Activated T-helper 1 cell treated with anti-CD3 and anti-CD28 coated beads, Interleukin-2, amount 50 U/mL, for 16 hours (primary cell): Measurements from ENCODE around the gene TEX26.

Source experiments
- DNase-seq, 2 donors: peaks; one replicate each; pipeline ENCODE4 v3.0.0-alpha.2; 2020; ENCODE audit warnings: low read depth in 1 of 2, low spot score in 1 of 2

The TEX26 gene

DNA sequence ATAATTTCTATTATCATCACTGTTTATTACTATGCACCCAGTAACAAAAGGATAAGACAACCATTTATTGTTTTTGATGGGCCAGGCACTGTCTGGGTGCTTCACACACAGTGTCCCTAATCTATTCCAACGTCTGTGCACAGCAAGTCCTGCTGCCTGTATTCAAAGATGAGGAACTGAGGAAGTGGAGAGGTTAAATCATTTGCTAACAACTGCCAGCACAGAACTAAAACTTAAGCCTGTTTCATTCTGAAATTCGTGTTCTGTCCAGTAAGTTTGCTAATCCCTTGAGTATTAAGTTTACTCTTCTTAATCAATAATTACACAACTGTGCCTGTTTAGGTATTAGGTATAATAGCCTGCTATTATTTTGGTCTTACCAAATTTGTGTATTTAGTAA, 41.9 kb downstream of the TEX26 start:
- no peak for DNase-seq

DNA sequence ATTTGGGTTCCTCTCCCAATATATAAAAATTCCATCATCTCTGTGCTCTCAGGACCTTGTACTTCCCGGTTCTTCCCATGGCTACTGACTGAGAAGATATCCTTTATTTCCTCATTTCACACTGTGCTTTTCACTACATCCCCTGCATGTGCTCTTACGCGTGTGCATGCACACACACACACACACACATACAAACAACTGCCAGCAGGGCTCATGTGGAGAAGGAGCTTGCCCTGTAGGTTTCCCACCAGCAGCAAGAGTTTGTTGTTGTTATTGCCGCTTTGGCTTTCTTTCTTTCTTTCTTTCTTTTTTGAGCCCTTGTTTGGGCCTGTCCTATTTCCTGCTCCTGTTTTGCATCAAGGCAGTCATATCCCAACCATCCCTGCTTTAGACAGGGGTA, 43.6 kb downstream of the TEX26 start:
- DNase-seq, result no peak

DNA sequence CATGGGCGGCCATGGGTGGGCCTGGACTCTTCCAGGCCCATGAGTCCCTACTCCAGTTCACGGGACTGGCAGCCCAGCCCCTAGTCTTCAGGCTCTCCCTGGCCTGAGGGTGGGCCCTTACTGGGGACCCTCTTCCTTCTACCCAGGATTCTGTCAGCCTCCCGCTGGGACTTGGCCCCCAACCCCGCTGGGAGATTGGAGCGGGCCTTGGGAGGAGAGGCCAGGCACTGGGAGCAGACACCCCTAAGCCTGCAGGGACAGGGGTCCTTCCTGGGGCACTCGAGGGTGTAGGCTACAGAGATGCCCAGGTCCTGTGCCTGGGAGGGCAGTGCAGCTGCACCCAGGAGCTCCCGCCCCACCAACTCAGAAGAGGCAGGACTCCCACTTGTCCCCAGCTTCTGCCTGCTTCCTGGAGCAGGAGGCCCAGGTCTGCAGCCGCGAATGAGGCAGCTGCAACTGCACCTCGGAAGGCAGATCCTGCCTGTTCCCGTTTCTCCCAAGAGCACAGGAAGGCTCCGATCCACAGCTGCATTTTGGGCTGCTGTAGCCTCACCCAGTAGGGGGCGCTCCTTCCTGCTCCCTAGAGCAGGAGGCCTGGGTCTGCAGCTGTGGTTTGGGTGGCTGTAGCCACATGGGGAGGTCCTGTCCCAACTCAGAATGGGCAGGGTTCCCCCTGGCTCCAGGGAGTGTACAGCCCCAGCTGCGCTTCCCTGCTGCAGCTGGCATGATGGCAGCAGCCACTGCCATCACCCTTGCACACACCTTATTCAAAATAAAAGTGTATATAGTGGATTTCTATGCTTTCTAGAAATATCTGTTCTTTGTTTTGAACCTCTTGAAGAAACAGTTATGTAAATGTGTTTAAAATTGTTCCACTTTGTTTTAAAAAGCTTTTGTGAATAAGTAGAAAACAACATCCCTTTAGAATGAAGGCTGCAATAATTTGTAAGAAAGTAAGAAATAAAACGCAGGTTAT, 46.8 kb downstream of the TEX26 start:
- peak in 1 of 2 donors; percentile 3 for DNase-seq

DNA sequence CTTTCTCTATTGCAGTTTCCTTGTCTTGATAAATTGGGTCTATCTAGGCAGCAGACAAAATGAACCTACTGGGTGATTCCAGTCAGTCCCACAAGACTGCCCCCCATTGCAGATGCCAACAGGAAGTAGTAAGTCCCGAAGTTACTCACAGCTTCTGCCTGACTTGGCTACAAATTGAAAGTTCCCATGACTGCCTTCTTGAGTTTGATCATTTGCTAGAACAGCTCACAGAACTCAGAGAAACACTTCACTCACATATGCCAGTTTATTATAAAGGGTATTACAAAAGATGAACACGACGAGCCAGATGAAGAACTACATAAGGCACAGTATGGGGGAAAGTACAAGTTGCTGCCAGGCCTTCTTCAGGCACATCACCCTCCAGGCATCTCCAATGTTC, 50.0 kb downstream of the TEX26 start:
- no peak for DNase-seq

DNA sequence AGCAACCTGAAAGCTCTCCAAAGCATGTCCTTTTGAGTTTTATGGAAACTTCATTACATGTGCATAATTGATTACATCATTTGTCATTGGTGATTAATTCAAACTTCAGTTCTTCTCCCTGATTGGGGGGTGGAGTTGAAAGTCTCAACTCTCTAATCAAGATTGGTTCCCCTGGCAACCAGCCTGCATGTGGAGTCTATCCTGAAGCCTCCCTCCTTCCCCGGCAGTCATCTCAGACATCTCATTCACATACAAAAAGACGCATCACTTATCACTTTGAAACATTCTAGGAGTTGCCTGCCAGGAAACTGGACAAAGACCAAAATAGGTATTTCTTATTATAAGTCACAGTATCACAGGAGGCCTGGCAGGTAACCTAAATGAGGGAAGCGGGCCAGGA, 50.5 kb downstream of the TEX26 start:
- DNase-seq, result no peak

- DNase-seq, result no peak
Observed at GRCh38 chr13:30983431-30983830, 51.0 kb downstream of the TEX26 start.

DNA sequence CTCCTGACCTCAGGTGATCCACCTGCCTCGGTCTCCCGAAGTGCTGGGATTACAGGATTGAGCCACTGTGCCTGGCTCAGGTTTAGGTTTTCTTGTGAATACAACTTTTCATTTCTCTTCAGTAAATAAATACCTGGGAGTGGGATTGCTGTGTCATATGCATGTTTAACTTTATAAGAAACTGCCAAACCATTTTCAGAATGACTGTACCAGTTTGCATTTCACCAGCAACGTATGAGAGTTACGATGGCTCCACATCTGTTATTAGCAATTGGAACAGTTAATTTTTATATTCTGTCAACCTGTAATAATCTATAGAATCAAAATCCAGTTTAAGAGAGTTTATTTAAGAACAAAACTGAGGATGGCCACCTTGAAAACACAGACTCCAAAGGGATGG, 52.2 kb downstream of the TEX26 start:
- no peak for DNase-seq

GRCh38 chr13:30985637-30986205, 53.3 kb downstream of the TEX26 start:
- DNase-seq, result no peak

DNA sequence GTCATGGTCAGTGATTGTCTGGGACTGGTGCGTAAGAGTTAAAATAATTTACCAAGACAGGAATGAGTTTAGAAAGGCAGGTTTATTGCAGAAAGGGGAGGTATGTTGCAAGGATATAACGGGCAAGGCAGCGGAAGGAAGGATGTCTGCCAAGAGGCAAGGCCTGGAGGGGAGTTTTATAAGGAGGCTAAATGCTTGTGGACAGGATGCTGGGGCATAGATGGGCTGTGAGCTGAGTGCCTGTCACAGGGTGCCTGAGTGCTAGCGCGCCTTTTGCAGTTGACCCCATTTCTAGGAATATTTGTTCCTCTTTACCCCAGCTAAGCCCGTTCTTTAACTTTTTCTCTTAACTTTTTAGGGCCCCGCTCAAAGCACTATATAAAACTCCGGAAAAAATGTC, 58.7 kb downstream of the TEX26 start:
- no peak for DNase-seq

GRCh38 chr13:30991922-30992321, 59.5 kb downstream of the TEX26 start:
- no peak for DNase-seq

DNA sequence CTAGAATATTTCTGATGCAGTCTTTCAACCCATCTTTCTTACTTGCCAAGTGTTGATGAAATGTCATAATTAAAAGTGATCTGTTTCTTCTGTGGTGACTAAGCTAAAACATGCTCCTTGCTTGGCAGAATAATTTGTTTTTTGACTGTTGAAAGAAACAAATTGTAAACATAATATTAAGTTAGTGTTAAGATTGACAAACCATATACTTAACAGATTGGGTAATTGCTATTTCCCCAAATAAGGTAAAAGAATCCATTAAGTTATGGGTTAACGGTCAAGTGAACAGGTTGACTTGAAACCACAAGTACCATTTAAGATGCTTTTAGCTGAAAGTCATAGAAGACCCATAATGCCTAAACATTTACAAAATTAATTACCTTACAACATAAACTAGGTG, 62.9 kb downstream of the TEX26 start:
- DNase-seq, result no peak

DNA sequence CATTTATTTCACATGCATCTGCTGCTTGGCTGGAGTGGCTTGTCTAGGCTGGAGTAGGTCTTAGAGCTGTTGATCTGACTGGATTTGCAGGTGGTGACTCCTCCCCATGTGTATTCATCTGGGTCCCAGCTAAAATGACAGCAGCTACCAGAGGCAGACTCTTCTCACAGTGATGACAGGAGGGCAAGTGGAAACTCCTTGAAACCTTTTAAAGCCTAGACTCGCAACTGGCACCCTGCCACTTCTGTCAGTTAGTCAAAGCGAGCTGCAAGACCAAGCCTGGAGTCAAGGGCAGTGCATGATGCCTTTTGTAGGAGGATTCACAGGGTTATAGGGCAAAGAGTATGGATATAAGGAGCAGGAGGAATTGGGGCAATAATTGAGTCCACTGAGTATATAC, 65.2 kb downstream of the TEX26 start:
- no peak for DNase-seq

GRCh38 chr13:30998136-30999088, 66.0 kb downstream of the TEX26 start:
- DNase-seq, result no peak

DNA sequence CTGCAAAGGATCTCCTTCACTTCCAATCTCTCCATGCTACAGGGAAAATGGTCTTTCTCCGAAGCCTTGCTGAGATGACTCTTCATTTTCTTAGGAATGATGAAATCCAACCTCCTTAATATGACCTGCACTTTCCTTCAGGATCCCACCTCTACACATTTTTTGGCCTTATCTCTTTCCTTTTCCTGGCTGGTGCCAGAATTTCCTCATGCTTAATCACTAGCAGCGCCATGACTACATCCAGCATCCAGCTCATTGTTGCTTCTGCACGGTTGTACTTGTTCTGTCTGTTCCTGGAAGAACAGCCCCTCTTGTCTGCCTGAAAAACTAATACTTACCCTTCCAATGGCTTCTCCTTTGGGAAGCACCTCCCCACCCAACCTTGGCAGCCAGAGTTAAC, 68.4 kb downstream of the TEX26 start:
- no peak for DNase-seq

- DNase-seq, result no peak
Observed at GRCh38 chr13:31001647-31002046, 69.2 kb downstream of the TEX26 start.

DNA sequence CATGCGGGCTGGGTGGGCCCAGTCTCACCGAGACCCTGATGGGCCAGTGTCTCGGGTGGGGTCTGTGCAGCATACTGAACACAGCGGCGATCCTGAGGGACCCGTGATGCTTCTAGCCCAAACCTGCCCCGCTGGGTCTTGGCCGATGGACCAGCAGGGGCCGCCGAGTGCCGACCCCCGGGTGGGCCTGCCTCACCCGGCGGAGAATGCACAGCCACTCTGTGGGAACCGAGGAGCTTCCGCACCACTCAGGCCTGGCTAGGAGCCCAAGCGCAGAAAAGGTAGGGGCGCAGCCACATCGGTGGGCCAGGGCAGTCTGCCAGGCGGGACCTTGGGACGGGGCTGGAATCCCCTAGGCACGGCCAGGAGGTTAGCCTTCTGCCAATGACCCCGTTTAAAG, 72.6 kb downstream of the TEX26 start:
- DNase-seq, result no peak

DNA sequence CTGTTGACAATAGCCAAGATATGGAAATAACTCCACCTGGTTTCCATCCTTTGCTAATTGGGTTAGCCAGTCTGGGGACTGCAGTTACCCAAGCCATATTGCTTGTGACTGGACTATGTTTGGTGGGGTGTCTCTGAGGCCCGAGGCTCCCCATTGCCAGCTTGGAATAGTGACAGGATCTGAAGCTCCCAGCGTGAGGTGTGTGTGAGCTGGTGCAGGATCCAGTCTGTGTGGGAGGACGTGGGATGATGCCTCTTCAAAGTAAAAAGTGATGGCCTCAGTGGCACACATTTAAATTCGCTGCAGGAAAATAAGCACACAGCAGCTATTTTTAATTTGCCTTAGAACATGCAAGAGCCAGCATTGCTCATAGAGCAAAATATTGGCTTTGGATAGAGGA, 75.0 kb downstream of the TEX26 start:
- no peak for DNase-seq

GRCh38 chr13:31008400-31009115, 76.1 kb downstream of the TEX26 start:
- DNase-seq, result no peak

DNA sequence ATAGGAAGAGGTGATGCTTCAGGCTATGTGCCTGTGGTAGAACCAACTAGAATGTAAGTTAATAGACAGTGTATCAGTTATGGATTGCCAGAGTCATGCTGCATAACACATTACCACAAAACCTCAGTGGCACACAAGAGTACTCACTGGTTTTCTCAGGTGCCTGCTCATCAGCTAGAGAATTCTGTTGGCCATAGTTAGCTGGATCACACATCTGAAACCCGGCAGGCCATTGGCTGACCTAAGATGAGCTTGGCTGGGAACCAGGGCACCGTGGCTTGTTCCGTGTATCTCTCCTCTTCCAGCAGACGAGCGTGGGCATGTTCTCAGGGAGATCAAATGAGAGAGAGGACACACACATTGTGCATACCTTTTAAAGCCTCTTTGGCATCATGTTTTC, 76.7 kb downstream of the TEX26 start:
- DNase-seq, result no peak

- DNase-seq, result no peak
Observed at GRCh38 chr13:31010296-31010695, 77.8 kb downstream of the TEX26 start.
